Measurements from ENCODE around the gene ANKRD13C.

ANKRD13C gene

GRCh38 chr1:70227439-70227838 lies 127.1 kb downstream of the ANKRD13C start:
- no peak overlapping the region for H3K9ac ChIP-seq
- H3K4me2 ChIP-seq = no peak overlapping the region

GRCh38 chr1:70224954-70225353 lies 129.6 kb downstream of the ANKRD13C start:
- Histone ChIP-seq H3K9me3 (no peaks in the 10 kb centered on the region), H3K27me3 (no peaks in the 10 kb centered on the region), H3K9ac (no peak overlapping the region), H3K4me3 (no peak overlapping the region), H3K4me2 (no peak overlapping the region), H4K20me1 (peaks cover 82% of the 10 kb centered on the region), H3K27ac (no peak overlapping the region), H3K4me1 (peaks cover 32% of the 10 kb centered on the region), H3K36me3 (peaks cover 57% of the 10 kb centered on the region)
- no peak for TF ChIP-seq Cebpa-rat (IDR thresholded peaks at IDR 0.05)

More at GRCh38 chr1:70227439-70227838, 127.1 kb downstream of the ANKRD13C start:
- no peaks in the 10 kb centered on the region for H3K9me3 ChIP-seq
- H3K27ac ChIP-seq = no peak overlapping the region
- no peak overlapping the region for H3K4me3 ChIP-seq
- H3K36me3 ChIP-seq = peaks cover 80% of the 10 kb centered on the region
- TF ChIP-seq Cebpa-rat (IDR thresholded peaks at IDR 0.05) = no peak
- peaks cover 22% of the 10 kb centered on the region for H3K4me1 ChIP-seq
- no peaks in the 10 kb centered on the region for H3K27me3 ChIP-seq
- H4K20me1 ChIP-seq = peaks cover 100% of the 10 kb centered on the region

- Histone ChIP-seq H4K20me1 (peaks cover 60% of the 10 kb centered on the region), H3K4me1 (peaks cover 36% of the 10 kb centered on the region), H3K9me3 (no peaks in the 10 kb centered on the region), H3K36me3 (peaks cover 40% of the 10 kb centered on the region), H3K27me3 (no peaks in the 10 kb centered on the region), H3K27ac (peak overlapping the region; percentile 98; the same call in 1 of the 2 replicates), H3K9ac (peak overlapping the region; percentile 9), H3K4me2 (peak overlapping the region; percentile 74), H3K4me3 (peak overlapping the region; percentile 82)
- no peak for TF ChIP-seq Cebpa-rat (IDR thresholded peaks at IDR 0.05)
These were observed 131.7 kb downstream of the ANKRD13C start for GRCh38 chr1:70222716-70223235.

- Histone ChIP-seq H3K36me3 (peaks cover 44% of the 10 kb centered on the region), H3K9ac (peak within 1 kb of the TSS; percentile 98), H3K9me3 (no peaks in the 10 kb centered on the region), H3K27ac (peak within 1 kb of the TSS; percentile 98), H4K20me1 (peaks cover 57% of the 10 kb centered on the region), H3K4me3 (peak within 1 kb of the TSS; percentile 82), H3K27me3 (no peaks in the 10 kb centered on the region), H3K4me2 (peak within 1 kb of the TSS; percentile 74), H3K4me1 (peaks cover 30% of the 10 kb centered on the region)
- no peak for TF ChIP-seq Cebpa-rat (IDR thresholded peaks at IDR 0.05)
These were observed 133.0 kb downstream of the ANKRD13C start, which contains the start of gene SRSF11 for GRCh38 chr1:70221238-70222121. TSS of gene SRSF11 (plus strand) at chr1:70221380. CDS start at chr1:70221637, 257 bp downstream.

- TF ChIP-seq Cebpa-rat (IDR thresholded peaks at IDR 0.05) = no peak
- Histone ChIP-seq H3K4me3 (peak overlapping the region; percentile 82), H3K36me3 (peaks cover 47% of the 10 kb centered on the region), H4K20me1 (peaks cover 57% of the 10 kb centered on the region), H3K4me2 (peak overlapping the region; percentile 74), H3K4me1 (peaks cover 30% of the 10 kb centered on the region), H3K9me3 (no peaks in the 10 kb centered on the region), H3K9ac (peak overlapping the region; percentile 98), H3K27me3 (no peaks in the 10 kb centered on the region), H3K27ac (peak overlapping the region; percentile 98)
These were observed 133.8 kb downstream of the ANKRD13C start for GRCh38 chr1:70220517-70221237.

- no peaks in the 10 kb centered on the region for H3K9me3 ChIP-seq
- peaks cover 57% of the 10 kb centered on the region for H4K20me1 ChIP-seq
- no peak overlapping the region for H3K27ac ChIP-seq
- peaks cover 47% of the 10 kb centered on the region for H3K36me3 ChIP-seq
- peak overlapping the region; percentile 74 for H3K4me2 ChIP-seq
- no peaks in the 10 kb centered on the region for H3K27me3 ChIP-seq
- H3K4me1 ChIP-seq = peaks cover 30% of the 10 kb centered on the region
- no peak overlapping the region for H3K4me3 ChIP-seq
- H3K9ac ChIP-seq = no peak overlapping the region
- TF ChIP-seq Cebpa-rat (IDR thresholded peaks at IDR 0.05) = no peak
These were observed 134.5 kb downstream of the ANKRD13C start for GRCh38 chr1:70220015-70220414.

- TF ChIP-seq Cebpa-rat (IDR thresholded peaks at IDR 0.05) = no peak
- Histone ChIP-seq H3K4me2 (no peak overlapping the region), H3K9me3 (no peaks in the 10 kb centered on the region), H3K27ac (no peak overlapping the region), H3K4me3 (no peak overlapping the region), H4K20me1 (peaks cover 90% of the 10 kb centered on the region), H3K36me3 (peaks cover 30% of the 10 kb centered on the region), H3K4me1 (peaks cover 20% of the 10 kb centered on the region), H3K9ac (no peak overlapping the region), H3K27me3 (no peaks in the 10 kb centered on the region)
These were observed 143.0 kb downstream of the ANKRD13C start for GRCh38 chr1:70211541-70211940.

GRCh38 chr1:70210820-70211219 lies 143.7 kb downstream of the ANKRD13C start:
- H3K4me2 ChIP-seq = no peak overlapping the region

More at GRCh38 chr1:70210820-70211219, 143.7 kb downstream of the ANKRD13C start:
- Histone ChIP-seq H3K27me3 (no peaks in the 10 kb centered on the region), H4K20me1 (peaks cover 84% of the 10 kb centered on the region), H3K36me3 (peaks cover 23% of the 10 kb centered on the region), H3K9me3 (no peaks in the 10 kb centered on the region), H3K27ac (no peak overlapping the region), H3K9ac (no peak overlapping the region), H3K4me1 (peaks cover 23% of the 10 kb centered on the region), H3K4me3 (no peak overlapping the region)
- TF ChIP-seq Cebpa-rat (IDR thresholded peaks at IDR 0.05) = no peak

Data from BLaER1 (cell line).